ENCODE results near the gene THBS2. TPM values are rescaled to one million over a fixed set of nuclear protein-coding genes. Genes with fewer than 3 reads are reported as not detected.

The THBS2 gene
- total and polyA plus RNA-seq, 2 of the 8 experiments (the other 6 are each of a cell fraction or from before 2014, with no cell fraction given) = 11.0 to 22.5 TPM

DNA sequence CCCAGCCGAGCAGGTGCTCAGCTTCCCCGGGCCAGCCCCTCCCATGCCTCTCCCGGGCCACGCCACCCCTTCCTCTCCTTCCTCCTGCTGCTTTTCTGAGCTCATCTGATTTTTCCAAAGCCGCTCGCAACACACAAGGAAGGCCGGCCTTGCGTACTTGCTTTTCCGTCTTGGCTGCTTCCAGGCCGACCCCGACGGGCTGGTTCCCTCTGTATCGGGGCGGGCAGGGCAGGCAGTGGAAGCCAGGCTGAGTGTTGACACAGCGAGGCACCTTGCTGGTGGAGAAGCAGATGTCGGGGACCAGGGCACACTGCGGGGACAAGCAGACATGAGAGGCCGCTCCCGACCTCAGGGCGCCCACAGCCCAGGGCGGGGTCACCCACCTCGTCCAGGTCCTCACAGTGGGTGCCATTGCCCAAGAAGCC lies 21.1 kb downstream of the THBS2 start (continued):
- TF ChIP-seq, protein P1, sequence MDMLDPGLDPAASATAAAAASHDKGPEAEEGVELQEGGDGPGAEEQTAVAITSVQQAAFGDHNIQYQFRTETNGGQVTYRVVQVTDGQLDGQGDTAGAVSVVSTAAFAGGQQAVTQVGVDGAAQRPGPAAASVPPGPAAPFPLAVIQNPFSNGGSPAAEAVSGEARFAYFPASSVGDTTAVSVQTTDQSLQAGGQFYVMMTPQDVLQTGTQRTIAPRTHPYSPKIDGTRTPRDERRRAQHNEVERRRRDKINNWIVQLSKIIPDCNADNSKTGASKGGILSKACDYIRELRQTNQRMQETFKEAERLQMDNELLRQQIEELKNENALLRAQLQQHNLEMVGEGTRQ (IDR thresholded peaks at IDR 0.05; ENCODE audit: low read length) = no peak

All from H1 (cell line).